DMS153 (cell line): Measurements from ENCODE around the gene OBI1.

Experiments used
- DNase-seq: peaks from one replicate; lab custom pipeline; 2025; lab: John Stamatoyannopoulos, UW

OBI1 gene

DNA sequence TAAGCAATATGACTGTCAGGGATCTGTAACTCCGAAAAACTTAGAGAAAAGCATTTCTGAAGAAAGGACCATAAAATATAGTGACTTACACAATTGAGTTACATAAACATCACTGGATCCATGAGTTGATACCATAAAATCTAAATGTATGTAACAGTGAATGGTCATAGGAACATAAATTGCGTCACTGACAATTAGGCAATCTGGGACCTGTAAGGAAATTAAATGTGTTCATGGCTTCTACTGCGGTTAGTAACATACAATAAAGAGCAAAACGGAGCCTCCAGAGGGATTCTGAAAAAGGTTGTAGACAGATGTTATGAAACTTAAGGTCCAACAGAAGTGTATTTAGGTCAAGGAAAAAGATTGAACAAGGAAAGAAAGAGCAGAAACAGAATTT, 82.7 kb downstream of the OBI1 start:
- no peak for DNase-seq

DNA sequence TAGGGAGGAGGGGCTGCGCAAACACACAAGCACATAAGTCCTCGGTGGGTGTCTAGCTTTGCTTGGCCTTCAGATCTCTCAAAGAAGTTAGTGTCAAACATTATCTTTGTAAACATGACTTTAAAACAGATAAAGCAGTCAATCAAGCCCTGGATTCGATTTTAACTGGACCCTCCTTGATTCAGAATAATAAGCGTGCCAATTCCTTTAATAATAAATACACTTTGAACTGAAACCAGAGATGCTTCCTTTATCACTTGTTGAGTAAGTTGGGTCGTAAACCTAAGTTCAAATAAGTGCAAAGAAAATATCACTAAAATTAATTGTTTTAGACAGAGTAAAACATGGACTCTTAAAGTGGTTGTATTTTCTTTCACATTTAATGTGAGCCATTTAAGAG, 86.5 kb downstream of the OBI1 start:
- no peak for DNase-seq

DNA sequence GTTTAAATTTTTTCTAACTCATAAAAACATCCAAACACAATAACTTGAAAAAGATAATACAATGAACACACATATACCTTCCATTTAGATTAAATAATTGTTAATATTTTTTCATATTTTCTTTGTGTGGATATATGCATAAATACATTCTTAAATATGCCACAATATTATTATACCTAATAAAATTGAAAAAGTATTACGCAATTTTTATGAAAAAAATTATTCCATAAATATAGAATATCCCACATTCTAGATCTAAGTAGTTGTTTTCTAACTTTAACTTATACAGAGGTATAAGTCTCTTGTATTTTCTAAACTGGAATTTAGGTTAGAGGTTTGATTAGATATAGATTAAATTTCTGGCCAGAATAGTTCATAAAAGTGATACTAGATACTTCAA, 89.9 kb downstream of the OBI1 start:
- no peak for DNase-seq

DNA sequence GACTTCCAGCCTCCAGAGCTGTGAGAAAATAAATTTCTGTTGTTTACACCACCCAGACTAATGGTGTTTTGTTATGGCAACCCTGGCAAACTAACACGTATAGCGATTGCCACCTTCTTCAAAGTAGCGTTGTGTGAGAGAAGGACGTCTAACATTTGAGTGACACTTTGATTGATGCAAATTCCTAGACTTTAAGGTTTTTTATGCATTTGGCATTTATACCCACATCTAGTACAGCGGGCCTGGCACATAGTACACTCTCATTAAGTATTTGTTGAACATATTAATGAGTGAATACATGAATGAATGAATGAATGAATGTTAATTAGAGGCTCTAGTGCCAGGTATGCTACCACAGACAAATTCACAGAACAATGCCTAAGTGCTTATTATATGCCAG, 92.3 kb downstream of the OBI1 start:
- DNase-seq, result no peak
